ENCODE data around the gene HOXA9.

The HOXA9 gene

DNA sequence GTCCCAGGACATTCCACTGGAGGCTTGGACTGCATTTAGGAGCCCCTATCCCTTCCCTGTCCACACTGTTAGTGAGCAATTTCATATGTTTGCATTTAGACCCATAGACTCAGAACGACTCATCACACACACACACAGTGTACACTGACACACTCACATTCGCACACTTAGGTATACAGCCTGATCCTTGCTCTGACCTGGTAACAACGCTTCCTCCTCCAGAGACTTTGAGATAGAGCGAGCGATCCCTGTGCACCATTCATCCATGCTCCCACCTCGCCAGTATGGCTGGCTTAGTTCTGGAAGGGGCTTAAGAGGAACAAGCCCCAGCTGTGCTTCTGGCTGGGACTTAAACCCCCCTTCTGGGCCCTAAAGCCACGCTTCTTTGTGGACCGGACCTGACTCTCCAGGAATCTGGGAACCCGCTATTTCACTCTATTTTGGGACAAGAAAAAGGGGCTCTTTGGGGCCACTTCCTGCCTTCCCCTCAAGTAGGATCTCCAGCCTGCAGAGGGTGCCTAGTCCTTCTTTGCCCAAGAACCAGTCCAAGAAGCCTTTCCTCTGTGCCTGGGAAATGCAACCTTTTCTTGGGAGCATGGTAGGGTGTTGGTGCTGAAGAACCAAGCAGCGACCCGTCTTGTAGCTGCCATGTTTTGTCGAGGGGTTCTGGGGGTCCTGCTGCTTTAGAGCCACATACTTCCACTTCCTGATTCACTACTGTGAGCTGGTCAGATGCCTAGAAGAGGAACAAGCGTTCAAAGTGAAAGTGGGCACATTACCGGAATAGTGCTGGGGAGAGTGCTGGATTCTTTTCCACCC is 35.6 kb upstream of the HOXA9 start:
- DNase-seq, result no peak

DNA sequence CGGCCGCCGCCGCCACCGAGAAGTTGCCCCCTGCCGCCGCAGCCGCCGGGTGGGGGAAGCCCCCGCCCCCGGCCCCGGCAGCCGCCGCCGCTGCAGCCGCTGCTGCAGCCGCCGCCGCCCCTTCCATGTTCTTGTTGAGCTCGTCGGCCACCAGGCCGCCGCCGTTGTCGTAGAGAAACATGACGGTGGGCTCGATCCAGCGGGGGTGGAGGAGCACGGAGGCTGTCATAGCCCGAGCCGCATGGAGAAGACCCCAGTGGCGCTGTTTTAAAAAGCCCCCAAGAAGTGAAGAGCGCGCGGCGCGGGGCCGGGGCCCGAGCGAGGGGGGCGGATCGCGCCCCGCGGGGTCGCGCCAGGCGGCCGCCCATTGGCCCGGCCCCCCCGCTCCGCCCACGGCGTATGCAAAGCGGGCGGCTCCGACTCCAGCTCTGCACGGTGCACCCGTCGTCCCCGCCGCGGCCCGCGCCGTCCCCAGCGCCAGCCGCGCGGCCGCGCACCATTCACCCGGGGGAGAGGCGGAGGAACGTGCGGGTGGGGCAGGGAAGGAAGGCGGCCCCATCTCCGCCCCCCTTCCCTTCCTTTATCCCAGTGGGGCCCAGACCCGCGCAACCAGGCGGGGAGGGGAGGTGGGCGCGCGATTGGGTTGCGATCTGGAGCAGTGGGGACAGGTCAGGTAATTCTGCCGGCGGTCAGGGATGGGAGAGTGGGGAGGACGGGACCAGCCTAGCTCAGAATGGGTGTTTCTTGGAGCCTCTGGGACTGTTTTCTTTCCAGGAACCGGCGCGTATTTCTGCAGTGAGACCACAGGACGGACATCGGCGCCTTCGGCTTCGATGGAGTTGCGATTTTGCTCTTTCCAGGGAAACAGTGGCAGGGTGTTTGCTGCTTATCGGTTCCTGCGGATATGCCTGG is 34.8 kb upstream of the HOXA9 start, which contains the start of gene HOXA13:
HOXA13 (minus strand) TSS at position 243 of the 912 bp plus-strand sequence; CDS start at position 229, 14 bp downstream.
- peak; percentile 47 for DNase-seq

DNA sequence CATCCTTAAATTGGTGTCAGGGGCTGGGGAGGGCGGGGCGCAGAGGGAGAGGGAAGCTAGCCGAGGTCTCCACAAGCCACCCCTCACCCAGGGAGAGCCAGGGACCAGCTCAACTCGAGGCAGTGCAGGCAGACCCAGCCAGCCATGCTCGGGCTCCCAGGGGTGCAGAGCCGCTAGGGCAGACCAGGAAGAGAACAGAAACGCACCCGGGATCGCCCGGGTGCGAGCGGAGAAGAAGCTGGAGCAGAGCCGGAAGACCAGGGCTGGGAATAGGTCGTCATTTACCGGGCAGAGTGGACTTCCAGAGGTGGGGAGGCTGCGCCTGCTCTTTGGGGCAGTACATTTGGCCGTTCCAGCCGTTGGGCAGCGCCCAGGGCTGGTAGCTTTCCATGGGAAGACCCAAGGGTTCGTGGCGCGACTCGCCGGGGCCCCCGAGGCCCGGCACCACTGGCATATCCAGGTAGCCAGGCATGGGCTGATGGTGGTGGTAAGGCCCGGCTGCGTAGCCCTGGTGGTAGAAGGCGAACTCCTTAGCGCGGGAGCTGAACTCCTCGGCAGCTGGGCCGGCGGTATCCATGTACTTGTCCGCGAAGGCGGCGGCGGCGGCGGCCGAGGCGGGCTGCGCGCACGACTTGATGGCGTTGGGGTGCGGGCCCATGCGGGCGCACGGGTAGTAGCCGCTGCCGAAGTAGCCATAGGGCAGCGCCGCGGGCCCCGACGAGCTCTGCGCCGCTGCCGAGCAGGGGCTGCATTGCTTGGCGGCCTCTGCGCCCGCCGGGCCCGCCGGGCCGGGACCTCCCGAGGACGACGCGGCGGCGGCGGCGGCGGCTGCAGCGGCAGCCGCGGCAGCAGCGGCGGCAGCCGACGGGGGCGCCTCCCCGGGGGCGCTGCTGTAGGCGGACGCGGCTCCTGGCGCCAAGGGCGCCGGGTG is 33.8 kb upstream of the HOXA9 start:
- DNase-seq, result peak; percentile 21

DNA sequence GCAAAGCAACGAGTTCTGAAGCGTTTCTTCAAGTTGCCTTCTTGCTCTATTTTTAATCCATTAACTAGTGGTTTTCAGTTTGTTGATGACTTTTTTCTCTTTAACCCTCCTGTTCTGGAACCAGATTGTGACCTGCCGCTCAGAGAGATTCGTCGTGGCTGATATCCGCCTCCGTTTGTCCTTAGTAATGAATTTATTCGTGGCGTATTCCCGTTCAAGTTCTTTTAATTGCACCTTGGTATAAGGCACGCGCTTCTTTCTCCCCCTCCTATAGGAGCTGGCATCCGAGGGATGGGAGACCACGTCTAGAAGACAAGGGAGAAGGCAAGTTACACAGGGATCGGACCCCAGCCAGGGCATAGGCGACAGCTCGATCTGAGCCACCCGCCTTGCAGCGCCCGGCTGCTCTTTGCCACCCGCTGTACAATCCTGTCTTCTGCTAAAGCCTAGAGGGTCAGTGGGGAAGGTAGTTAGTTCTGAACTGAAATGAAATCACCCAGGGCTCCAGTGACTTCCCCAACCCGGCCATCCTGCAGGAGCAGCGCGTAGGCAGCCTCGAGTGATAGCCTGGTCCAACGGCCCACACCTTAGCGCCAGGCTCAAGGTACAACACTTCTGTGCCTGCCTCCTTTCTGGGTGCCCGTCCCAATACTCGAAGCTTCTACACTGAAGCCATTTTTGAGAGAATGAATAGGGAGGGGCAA is 33.0 kb upstream of the HOXA9 start:
- no peak for DNase-seq

DNA sequence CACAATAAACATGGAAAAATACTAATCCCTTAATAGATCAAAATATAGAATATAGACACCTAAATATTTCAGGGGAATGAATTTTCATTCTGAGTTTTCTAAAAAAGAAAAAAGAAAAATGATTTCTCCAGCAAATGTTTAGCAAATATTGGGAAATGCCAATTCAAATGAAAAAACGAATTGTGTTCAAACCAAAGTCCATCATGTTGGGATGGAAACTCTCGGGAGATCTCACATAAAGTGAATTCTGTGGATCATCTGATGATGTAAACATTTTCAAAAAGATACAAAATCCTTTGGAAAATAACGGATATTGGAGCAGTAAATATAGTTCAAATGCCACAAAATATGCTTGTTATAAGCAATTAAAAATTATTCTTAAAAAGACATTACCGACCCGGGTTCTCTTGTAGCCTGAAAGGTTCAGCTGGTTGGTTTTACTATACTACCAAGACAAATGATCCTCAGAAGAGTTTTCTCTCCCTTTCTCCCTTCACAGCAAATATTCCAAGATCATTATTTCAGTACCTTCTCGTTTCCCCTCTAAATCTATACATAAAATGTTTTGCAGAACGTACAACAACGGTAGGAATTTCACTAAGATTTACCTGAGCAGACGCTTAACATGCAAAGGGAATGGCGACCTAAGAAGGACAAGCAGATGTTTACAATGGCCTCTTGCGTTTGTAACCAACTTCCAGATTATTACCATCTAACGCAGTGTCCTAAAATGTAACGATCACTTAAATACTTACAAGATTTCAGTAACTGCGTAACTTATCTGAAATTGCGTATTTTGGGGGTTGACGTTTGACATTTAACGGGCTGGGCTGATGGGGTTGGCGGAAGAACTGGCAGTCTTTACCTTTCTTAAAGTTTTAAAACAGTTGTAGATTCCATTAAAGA is 32.1 kb upstream of the HOXA9 start:
- peak; percentile 39 for DNase-seq

DNA sequence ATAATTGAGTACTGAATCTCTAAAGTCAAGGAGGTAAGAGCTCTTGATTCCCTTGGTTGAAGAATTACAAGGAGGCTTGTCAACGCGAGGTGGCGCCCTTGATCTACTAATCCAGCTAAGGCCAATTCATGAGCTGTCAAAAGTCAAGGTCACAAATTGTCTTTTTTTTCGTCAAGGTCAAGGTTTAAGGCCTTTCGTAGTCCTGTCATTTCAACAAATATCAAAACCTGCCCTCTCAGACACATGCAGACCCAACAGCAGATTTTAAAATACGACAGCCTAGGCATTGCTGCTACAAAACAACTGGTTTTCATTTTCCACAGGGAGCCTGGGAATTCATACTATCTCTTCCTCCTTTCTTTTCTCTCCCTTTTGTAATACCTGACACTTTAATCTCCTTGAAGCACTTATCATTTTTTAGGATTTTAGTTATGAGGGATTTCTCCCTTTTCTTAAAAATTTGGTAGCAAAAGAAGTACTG is 31.0 kb upstream of the HOXA9 start:
- DNase-seq, result peak; percentile 83

DNA sequence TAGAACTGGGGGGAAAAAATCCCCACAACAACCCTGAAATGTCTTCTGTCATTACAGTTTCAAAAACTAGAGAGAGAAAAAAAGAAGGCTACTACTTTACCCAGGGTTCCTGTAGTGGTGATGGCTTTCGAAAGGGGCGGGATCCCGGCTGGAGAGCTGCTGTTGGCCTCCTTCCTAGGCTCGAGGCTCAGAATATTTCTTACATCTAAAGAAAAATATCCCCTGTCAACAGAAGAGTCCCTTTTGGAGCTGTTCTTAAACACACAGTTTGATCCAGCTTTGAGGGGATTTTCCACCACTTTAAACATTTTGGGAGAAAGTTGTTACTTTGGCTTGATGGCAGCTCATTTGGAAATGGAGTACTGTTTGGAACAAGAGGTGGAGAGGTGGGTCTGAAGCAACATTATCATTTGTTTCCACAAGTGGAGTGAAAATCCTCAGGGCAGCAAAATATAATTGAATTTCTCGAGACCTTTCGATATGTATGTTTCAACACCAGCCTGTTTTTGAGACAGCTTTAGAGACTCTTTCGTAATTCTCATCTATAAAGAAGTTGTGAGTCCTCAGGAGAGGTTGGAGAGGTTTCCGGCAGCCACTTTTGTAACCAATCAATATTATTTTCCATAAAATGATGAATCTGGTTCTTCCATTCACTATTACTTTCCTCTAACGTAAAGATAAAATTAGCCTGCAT is 29.5 kb upstream of the HOXA9 start:
- no peak for DNase-seq

DNA sequence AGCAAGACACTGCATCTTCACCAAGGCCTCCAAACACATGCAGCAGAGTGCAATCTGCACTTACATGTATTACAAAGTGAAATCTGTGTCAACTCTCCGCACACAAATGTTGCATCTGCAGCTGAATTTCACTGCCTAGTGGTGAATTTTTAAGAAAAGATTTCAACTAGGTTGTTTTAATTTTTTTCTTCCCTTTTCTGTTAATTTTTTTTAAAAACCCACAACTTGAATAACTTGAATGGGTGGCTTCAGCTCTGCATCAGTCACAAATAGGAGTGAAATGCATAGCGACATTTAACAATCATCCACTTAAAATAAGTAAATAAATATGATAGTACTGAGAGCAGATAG is 28.6 kb upstream of the HOXA9 start:
- no peak for DNase-seq

DNA sequence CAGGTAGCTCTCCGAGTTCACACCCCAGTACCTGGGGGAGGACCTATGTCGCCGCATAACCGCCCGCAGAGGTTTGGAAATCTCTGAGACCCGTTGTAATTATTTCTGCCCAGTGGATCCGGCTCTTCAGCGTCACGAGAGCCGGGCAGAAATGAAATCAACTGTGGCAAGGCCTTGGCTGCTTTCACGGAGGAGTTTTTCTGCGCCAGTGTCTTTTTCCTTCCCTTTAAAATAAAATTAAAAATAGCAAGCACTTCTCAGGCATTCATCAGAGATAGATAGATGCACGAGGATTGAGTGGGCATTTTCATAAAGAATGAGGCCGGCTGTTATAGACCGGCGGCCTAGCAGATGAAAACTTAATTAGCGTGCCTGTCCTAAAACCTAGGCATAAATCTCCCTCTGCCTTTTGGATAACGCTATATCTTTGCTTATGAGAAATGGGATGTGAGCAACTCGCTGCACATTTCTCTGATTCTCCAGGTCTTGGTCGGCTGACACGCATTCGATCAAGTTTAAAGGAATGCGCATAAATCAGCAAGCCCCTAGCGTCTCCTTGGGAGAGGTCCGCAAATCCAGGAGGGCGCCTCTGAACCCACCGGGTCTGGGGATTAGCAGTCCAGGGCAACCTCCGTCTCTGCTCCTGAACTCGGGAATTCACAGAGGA is 28.1 kb upstream of the HOXA9 start:
- DNase-seq, result no peak

DNA sequence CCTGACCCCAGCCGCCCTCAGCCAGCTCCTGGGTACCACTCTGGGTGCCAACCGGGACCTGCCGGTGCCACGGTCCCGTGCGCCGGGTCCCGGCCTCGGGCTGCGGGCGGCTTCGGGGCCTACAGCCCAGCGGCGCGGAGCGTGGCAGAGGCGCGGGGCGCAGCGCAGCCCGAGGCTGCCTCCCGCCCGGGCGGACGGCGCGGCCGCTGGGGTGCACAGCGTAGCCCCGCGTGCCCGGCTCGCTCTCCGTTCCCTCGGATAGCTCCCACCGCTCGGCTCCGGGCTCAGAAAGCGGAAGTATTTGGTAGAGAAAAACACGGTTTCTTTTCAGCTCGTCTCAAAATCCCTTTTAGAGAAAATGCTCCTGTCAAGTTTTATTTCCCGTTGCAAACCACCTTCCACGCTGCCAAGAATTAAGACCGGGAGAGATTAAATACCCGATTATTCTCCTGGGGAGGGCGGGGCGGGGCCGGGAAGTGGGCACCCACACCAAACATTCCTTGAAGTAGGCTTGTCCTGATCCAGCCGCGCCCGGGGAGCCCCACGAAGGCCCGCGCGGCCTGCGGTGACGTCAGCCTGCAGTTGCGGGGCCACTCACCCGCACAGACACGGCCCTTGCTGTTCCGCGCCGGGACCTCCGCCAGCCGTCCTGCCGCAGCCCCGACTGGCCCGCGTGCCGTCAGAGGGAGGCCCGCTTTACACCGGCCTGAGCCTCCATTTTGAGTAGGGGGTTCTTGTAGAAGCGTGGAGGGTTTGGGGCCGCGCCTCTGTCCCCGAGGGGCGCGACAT is 27.4 kb upstream of the HOXA9 start:
- no peak for DNase-seq

DNA sequence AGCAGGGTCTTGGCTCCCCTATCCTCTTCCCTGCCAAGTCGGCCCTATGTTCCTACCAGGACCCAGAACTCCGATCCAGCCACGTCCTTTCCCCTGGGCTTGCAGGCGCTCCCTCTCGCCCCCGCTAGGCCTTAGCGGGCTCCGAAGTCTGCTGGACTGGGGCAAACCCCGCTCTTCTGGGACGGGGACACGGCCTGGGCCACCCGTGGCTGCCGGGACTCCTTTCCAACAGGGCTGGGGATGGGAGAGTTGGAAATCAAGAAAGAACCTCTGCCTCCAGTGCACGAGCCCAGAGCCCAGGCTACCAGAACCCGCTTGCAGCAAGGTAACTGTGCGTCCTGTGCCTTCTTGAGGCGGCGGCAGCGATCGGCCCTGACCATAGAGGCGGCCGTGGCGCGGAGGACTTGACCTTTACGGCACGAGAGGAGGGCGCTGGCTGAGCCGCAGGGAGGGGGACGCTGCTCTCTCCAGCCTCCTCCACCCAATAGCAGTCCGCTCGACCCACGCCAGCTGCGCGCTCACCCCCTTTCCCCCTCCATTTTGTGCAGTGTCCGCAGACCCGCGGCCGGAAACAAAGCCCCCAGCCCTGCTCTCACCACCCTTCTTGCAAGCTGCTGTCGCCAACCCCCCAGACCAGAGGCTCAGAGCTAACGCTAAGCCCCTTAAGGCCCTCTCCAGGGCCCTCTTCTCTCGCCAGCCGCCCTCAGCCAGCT is 26.7 kb upstream of the HOXA9 start:
- no peak for DNase-seq

DNA sequence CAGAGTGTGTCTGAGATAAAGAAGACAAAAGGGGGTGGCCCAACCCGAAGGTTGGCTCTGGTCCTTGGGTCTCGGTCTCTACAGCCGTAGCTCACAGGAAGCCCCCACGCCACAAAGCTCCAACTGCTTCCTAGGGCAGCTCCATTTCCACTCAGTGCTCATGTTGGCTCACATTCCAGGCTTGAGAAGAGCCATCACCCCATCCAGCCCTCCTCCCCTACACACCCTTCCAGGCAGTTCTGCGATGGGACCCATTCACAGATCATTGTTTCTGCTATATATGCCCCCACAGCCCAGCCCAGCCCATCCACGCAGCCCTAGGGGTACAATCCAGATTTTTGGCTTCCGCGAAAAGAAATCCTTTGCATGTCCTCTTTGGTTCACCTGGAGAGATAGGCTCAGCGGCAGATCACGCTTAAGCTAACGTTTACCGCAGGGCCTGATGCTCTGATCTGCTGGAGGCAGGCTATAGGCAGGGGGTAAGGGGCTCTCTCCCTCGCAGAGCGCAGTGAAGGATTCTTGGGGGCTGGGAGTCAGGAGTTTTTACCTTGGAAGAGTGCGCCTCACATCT is 25.9 kb upstream of the HOXA9 start:
- DNase-seq, result no peak

DNA sequence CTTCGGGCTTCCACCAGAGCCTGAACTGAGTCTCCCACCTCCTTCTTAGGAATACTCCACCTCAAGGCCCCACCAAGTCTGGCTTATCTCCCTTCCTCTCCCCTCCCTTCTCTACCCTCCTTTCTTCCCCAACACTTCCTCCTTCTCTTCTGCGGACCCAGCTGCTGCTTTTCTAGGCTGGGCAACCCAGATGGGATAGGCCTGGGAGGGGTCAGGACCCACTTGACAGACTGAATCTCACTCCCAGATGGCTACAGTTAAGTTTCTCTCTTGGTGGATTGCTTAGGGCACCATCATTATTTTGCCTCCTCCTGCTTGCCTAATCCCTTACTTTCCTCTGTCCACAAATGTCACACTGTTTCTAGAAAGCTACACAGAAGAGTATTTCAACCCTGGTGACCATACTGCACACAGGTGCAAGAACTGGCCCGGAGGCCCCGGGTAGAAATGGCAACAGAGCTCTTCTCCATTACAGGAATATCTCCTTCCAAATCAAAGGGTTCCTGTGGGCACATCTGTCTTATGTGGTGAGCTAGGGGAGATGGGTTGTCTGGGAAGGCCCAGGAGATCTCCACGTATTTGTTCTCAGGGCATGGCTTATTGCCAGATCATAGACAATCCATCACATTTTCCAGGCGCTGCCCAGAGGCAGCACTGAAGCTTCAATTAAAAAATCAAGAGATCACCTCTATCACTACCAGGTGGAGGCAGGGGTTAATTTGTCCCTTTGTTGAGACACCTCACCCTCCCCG is 24.8 kb upstream of the HOXA9 start:
- no peak for DNase-seq

DNA sequence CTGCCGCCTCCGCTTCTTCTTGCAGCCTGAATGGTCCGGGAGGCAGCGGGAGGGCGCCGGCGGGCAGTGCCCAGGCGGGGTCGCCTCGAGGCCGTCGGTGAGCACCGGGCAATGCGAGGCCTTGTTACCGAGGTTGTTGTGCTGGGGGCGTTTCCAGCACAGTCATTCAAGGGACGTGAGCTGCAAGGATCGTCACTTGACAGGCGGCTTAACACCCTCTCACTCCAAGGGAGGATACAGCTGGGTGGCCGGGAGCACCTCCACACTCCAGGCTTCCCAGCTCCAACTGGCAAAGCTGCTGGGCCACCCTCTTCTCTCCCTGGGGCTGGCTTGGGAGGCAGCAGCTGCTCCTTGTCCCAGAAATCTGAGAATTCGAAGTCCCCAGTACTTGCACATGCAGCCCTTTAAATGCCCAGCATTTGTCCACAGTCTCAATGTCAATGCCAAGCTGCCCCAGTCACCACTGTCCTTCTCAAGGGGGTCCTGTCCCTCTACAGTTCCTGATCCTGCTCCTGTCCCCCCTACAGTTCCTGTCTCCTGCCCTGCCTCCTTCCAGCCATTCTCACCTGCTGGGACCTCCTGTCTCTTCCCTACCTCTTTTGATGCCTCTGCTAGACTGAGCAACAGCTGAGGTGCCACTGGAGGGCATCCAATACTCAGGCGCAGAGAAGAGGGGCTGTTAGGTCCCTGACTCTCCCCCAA is 24.1 kb upstream of the HOXA9 start:
- DNase-seq, result no peak

DNA sequence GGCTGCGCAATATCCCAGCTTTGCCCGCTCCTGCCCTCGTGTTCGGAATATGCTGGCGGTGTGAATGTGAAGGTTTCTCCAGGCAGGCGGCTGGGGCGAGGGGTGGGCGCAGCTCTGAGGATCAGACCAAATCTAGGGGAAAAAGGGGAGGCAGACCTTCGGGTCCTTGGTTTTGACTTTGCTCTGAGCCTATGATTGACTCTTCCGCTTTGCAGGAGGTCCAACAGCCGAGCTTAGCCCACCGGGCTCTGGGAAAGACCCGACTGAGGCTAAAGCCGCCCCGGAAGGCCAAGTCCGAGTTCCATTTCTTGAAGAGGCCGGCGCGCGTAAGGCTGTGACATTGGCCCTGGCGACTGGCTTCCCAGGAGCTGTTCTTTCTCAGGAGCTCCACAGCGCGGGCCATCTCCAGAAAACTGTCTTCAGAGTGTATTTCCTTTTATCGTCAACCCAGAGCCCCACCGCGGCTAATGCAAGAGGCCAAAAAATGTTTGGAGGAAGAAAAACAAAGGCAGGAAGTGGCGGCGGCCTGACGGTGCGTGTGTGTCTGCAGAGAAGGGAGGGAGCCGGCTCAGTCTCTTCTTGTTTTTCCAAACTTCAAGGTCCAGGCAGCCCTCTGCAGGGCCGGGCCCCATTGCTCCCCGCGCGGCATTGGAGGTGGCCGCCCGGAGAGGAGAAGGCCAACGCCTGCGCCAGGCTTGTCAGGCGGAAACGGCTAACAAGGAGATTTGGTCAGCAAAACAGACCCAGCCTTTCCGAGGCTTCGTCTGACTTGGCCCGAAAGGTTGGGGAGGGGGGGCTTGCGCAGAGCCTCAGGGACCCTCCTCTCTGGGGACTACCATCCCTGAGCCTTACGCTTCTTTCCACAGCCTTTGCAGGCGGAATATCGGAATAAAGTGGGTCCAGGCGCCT is 23.3 kb upstream of the HOXA9 start:
- no peak for DNase-seq

All from NCI-H510A treated with DMSO at 0.1 percent for 48 hours (cell line).